Astrocyte (in vitro differentiated cells and primary cell): ENCODE data around the gene ZNF341. TPM values are rescaled to one million over a fixed set of nuclear protein-coding genes. Genes with fewer than 3 reads are reported as not detected.

ENCODE experiments used
- DNase-seq: peaks from one replicate; pipeline ENCODE4 v3.0.0-alpha.2; 2010; ENCODE audit warnings: low read depth
- FAIRE-seq: peaks from 2 replicates; lab custom pipeline; 2011; peaks lifted over from hg19 to GRCh38; lab: Jason Lieb, UNC
- H2AFZ ChIP-seq: 2 replicates; pipeline ENCODE4 v1.6.0; 2012; ENCODE audit warnings: low read depth, low read length, inconsistent platforms
- H3K27ac ChIP-seq: 2 replicates; pipeline ENCODE4 v1.5.1; 2011; ENCODE audit warnings: low read depth, low read length, inconsistent platforms
- H3K27me3 ChIP-seq: 2 replicates; pipeline ENCODE4 v1.6.0; 2011; ENCODE audit warnings: low read length, inconsistent platforms; ENCODE audit not compliant: insufficient read depth
- H3K36me3 ChIP-seq: 2 replicates; pipeline ENCODE4 v1.5.1; 2011; ENCODE audit warnings: low read length, inconsistent platforms; ENCODE audit not compliant: insufficient read depth
- H3K4me1 ChIP-seq: 2 replicates; pipeline ENCODE4 v1.5.1; 2011; ENCODE audit warnings: low read length, inconsistent platforms; ENCODE audit not compliant: insufficient read depth
- H3K4me2 ChIP-seq: 2 replicates; pipeline ENCODE4 v1.6.0; 2012; ENCODE audit warnings: low read length, inconsistent platforms
- H3K4me3 ChIP-seq: 2 replicates; pipeline ENCODE4 v1.5.1; 2011; ENCODE audit warnings: low read depth, mild to moderate bottlenecking, low read length, inconsistent platforms; ENCODE audit not compliant: insufficient read depth
- H3K79me2 ChIP-seq: 2 replicates; pipeline ENCODE4 v1.6.0; 2012; ENCODE audit warnings: mild to moderate bottlenecking, low read length, inconsistent platforms; ENCODE audit not compliant: insufficient read depth
- H3K9ac ChIP-seq: 2 replicates; pipeline ENCODE4 v1.6.0; 2012; ENCODE audit warnings: mild to moderate bottlenecking, low read length, inconsistent platforms
- H3K9me3 ChIP-seq: 2 replicates; pipeline ENCODE4 v1.5.1; 2012; ENCODE audit warnings: low read depth, mild to moderate bottlenecking, low read length, inconsistent platforms; ENCODE audit not compliant: insufficient read depth
- H4K20me1 ChIP-seq: 2 replicates; pipeline ENCODE4 v1.6.0; 2012; ENCODE audit warnings: low read length, inconsistent platforms; ENCODE audit not compliant: insufficient read depth
- H3K27ac Mint-ChIP-seq: one replicate; pipeline ENCODE4 v1.8.0; 2021; ENCODE audit warnings: mild to moderate bottlenecking, mixed read lengths; ENCODE audit not compliant: unreplicated experiment
- H3K27me3 Mint-ChIP-seq: one replicate; pipeline ENCODE4 v1.8.0; 2021; ENCODE audit warnings: low read depth, mixed read lengths; ENCODE audit not compliant: unreplicated experiment
- H3K36me3 Mint-ChIP-seq: one replicate; pipeline ENCODE4 v1.8.0; 2021; ENCODE audit warnings: low read depth, mixed read lengths; ENCODE audit not compliant: unreplicated experiment
- H3K4me1 Mint-ChIP-seq: one replicate; pipeline ENCODE4 v1.8.0; 2021; ENCODE audit warnings: low read depth, mixed read lengths; ENCODE audit not compliant: unreplicated experiment
- H3K4me3 Mint-ChIP-seq: one replicate; pipeline ENCODE4 v1.8.0; 2021; ENCODE audit warnings: mild to moderate bottlenecking, moderate library complexity, mixed read lengths; ENCODE audit not compliant: unreplicated experiment
- H3K9me3 Mint-ChIP-seq: one replicate; pipeline ENCODE4 v1.8.0; 2021; ENCODE audit warnings: mild to moderate bottlenecking, mixed read lengths; ENCODE audit not compliant: unreplicated experiment
- EZH2 ChIP-seq: IDR thresholded peaks from 2 replicates; pipeline ENCODE4 v1.6.1; 2012; ENCODE audit warnings: mild to moderate bottlenecking, low read length, inconsistent platforms; ENCODE audit not compliant: insufficient read depth
- total RNA-seq: library from RNA; stranded (reverse); gene quantifications from 2 replicates; pipeline ENCODE4 v1.2.1, GENCODE V29; 2021
- TF ChIP-seq, protein P1 (sequence below): IDR thresholded peaks from 2 replicates; pipeline ENCODE4 v1.5.1; 2011; ENCODE audit warnings: low read depth, mild to moderate bottlenecking, inconsistent platforms, low read length, moderate library complexity; ENCODE audit not compliant: insufficient read depth

ZNF341 gene
- total RNA-seq, 1 donor from 2014 or later = 2.0 TPM

DNA sequence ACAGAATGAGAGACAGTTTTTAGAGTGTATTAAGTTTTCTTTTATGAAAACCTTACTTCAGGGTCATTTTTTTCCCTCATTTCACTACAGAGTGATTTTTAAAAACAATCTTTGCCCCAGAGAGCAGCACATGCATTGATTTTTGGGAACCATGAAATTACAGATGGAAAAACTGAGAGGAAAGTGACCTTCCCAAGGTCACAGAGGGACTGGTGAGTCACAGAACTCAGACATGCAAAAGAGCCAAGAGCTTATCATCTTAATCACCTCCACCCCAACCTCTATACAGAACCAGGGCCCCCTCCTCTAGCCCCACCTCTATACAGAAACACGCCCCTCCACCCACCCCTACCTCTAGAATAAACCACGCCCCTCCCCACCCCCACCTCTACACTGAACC lies 22.4 kb upstream of the ZNF341 start:
- H3K27ac Mint-ChIP-seq = no peak overlapping the region
- H3K4me1 Mint-ChIP-seq = peaks cover 4% of the 10 kb centered on the region
- H3K27me3 Mint-ChIP-seq = peaks cover 7% of the 10 kb centered on the region
- no peaks in the 10 kb centered on the region for H3K36me3 Mint-ChIP-seq
- peaks cover under 1% of the 10 kb centered on the region for H3K9me3 Mint-ChIP-seq
- no peaks in the 10 kb centered on the region for H3K27me3 ChIP-seq
- no peaks in the 10 kb centered on the region for H3K9me3 ChIP-seq
- no peak for FAIRE-seq
- no peaks in the 10 kb centered on the region for H3K4me1 ChIP-seq
- no peak overlapping the region for H3K27ac ChIP-seq
- TF ChIP-seq, protein P1, sequence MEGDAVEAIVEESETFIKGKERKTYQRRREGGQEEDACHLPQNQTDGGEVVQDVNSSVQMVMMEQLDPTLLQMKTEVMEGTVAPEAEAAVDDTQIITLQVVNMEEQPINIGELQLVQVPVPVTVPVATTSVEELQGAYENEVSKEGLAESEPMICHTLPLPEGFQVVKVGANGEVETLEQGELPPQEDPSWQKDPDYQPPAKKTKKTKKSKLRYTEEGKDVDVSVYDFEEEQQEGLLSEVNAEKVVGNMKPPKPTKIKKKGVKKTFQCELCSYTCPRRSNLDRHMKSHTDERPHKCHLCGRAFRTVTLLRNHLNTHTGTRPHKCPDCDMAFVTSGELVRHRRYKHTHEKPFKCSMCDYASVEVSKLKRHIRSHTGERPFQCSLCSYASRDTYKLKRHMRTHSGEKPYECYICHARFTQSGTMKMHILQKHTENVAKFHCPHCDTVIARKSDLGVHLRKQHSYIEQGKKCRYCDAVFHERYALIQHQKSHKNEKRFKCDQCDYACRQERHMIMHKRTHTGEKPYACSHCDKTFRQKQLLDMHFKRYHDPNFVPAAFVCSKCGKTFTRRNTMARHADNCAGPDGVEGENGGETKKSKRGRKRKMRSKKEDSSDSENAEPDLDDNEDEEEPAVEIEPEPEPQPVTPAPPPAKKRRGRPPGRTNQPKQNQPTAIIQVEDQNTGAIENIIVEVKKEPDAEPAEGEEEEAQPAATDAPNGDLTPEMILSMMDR = no peak
- no peak for TF ChIP-seq EZH2
- H3K36me3 ChIP-seq = no peaks in the 10 kb centered on the region
- H2AFZ ChIP-seq = no peak overlapping the region
- no peak overlapping the region for H3K9ac ChIP-seq
- H3K4me3 Mint-ChIP-seq = no peak overlapping the region
- no peak overlapping the region for H3K4me3 ChIP-seq
- H3K79me2 ChIP-seq = no peaks in the 10 kb centered on the region
- DNase-seq = no peak
- H4K20me1 ChIP-seq = peaks cover 3% of the 10 kb centered on the region
- no peak overlapping the region for H3K4me2 ChIP-seq

DNA sequence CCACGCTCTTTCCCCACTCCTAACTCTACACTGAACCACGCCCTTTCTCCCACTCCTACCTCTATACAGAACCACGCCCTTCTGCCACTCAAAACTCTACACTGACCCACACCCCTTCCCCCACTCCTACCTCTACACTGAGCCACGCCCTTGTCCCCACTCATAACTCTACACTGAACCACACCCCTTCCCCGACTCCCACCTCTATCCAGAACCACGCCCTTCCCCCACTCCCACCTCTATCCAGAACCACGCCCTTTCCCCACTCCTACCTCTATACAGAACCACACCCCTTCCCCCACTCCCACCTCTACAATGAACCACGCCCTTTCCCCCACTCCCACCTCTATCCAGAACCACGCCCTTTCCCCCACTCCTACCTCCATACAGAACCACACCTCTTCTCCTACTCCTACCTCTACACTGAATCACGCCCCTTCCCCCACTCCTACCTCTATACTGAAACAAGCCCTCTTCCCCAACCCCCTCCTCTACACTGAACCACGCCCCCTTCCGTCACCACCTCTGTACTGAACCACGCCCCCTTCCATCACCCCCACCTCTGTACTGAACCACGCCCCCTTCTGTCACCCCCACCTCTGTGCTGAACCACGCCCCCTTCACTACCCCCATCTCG lies 21.8 kb upstream of the ZNF341 start:
- H3K4me3 ChIP-seq = no peak overlapping the region
- H3K4me1 ChIP-seq = no peaks in the 10 kb centered on the region
- Mint-ChIP-seq H3K36me3 (no peaks in the 10 kb centered on the region), H3K9me3 (no peaks in the 10 kb centered on the region), H3K27ac (no peak overlapping the region), H3K4me1 (peaks cover 4% of the 10 kb centered on the region), H3K4me3 (no peak overlapping the region), H3K27me3 (peaks cover 7% of the 10 kb centered on the region)
- H3K36me3 ChIP-seq = no peaks in the 10 kb centered on the region
- H4K20me1 ChIP-seq = peaks cover 3% of the 10 kb centered on the region
- TF ChIP-seq, protein P1 = no peak
- no peak for TF ChIP-seq EZH2
- H3K9ac ChIP-seq = no peak overlapping the region
- no peaks in the 10 kb centered on the region for H3K9me3 ChIP-seq
- DNase-seq (no peak), FAIRE-seq (no peak)
- no peak overlapping the region for H3K27ac ChIP-seq
- H3K4me2 ChIP-seq = no peak overlapping the region
- no peak overlapping the region for H2AFZ ChIP-seq
- H3K27me3 ChIP-seq = no peaks in the 10 kb centered on the region
- no peaks in the 10 kb centered on the region for H3K79me2 ChIP-seq

DNA sequence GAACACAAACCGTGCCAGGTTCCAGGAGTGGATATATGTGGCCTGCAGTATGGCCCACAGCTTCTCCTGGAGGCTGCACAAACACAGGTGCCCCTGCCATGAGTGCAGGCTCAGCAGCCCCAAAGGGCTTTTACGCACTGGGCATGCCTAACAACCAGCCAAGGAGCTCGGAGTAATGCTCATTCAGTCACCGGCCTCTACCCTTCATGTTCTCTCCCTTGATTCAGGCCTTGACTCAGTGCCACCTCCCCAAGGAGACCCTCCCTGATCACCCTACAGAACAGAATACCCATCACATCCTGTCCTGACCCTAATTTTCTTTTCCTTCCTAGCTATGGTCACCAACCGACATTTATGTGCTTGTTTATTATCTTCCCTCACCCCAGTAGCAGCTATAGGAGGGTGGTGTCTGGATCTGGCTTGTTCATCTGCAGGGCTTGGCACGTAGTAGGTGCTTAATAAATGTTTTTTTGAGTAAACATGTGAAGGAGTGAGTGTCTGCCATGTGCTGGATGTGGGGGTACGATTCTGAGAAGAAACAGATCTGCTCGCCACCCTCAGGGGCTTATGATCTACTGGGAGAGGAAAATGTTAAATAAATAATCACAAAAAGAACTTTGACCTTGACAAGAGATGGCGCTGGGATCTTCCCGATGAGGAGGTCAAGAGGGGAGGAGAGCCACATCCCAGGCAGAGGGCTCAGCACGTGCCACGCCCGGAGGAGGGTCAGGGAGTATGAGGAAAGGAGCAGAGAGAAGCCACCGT lies 20.9 kb upstream of the ZNF341 start:
- no peak for TF ChIP-seq EZH2
- TF ChIP-seq, protein P1 = no peak
- Histone ChIP-seq H4K20me1 (peaks cover 3% of the 10 kb centered on the region), H3K4me3 (no peak overlapping the region), H3K9me3 (no peaks in the 10 kb centered on the region), H3K4me2 (no peak overlapping the region), H3K79me2 (no peaks in the 10 kb centered on the region), H3K36me3 (no peaks in the 10 kb centered on the region), H2AFZ (no peak overlapping the region), H3K27ac (no peak overlapping the region), H3K9ac (no peak overlapping the region), H3K27me3 (no peaks in the 10 kb centered on the region), H3K4me1 (no peaks in the 10 kb centered on the region)
- peaks cover 4% of the 10 kb centered on the region for H3K4me1 Mint-ChIP-seq
- H3K27ac Mint-ChIP-seq = no peak overlapping the region
- H3K27me3 Mint-ChIP-seq = peaks cover 7% of the 10 kb centered on the region
- no peaks in the 10 kb centered on the region for H3K9me3 Mint-ChIP-seq
- H3K36me3 Mint-ChIP-seq = no peaks in the 10 kb centered on the region
- no peak for DNase-seq
- H3K4me3 Mint-ChIP-seq = no peak overlapping the region
- no peak for FAIRE-seq
